H9 (cell line): Measurements from ENCODE around the gene SCN7A. TPM values are rescaled to one million over a fixed set of nuclear protein-coding genes. Genes with fewer than 3 reads are reported as not detected.

Experiments
- DNase-seq: peaks from one replicate; pipeline ENCODE4 v3.0.0-alpha.2; 2017
- H2AFZ ChIP-seq: one replicate; pipeline ENCODE4 v1.6.1; 2013; ENCODE audit warnings: mild to moderate bottlenecking, low read length, control low read depth, moderate library complexity
- H2AK5ac ChIP-seq: 2 replicates; pipeline ENCODE4 v1.6.1; 2013; ENCODE audit warnings: low read length, control low read depth, mixed read lengths; ENCODE audit not compliant: insufficient read length
- H2BK120ac ChIP-seq: one replicate; pipeline ENCODE4 v1.6.1; 2013; ENCODE audit warnings: low read depth, mild to moderate bottlenecking, low read length, control low read depth, inconsistent platforms; ENCODE audit not compliant: poor library complexity, severe bottlenecking
- H2BK12ac ChIP-seq: 2 replicates; pipeline ENCODE4 v1.6.1; 2013; ENCODE audit warnings: low read length, control low read depth, mixed read lengths, low read depth; ENCODE audit not compliant: insufficient read length
- H2BK15ac ChIP-seq: 2 replicates; pipeline ENCODE4 v1.6.1; 2013; ENCODE audit warnings: low read depth, low read length, control low read depth
- H2BK20ac ChIP-seq: one replicate; pipeline ENCODE4 v1.6.1; 2013; ENCODE audit warnings: low read depth, mild to moderate bottlenecking, low read length, control low read depth, inconsistent platforms; ENCODE audit not compliant: poor library complexity, severe bottlenecking
- H2BK5ac ChIP-seq: 2 replicates; pipeline ENCODE4 v1.6.1; 2013; ENCODE audit warnings: low read length, control low read depth, mixed read lengths; ENCODE audit not compliant: insufficient read length
- H3K14ac ChIP-seq: 2 replicates; pipeline ENCODE4 v1.6.1; 2013; ENCODE audit warnings: low read length, control low read depth; ENCODE audit not compliant: insufficient read depth
- H3K18ac ChIP-seq: 2 replicates; pipeline ENCODE4 v1.6.1; 2013; ENCODE audit warnings: low read depth, mild to moderate bottlenecking, mixed read lengths, low read length, control low read depth; ENCODE audit not compliant: insufficient read length
- H3K23ac ChIP-seq: 2 replicates; pipeline ENCODE4 v1.6.1; 2013; ENCODE audit warnings: low read length, control low read depth, mixed read lengths, low read depth; ENCODE audit not compliant: insufficient read length
- H3K23me2 ChIP-seq: 2 replicates; pipeline ENCODE4 v1.6.1; 2013; ENCODE audit warnings: low read depth, mild to moderate bottlenecking, mixed read lengths, low read length, control low read depth; ENCODE audit not compliant: insufficient read length, poor library complexity, severe bottlenecking
- H3K27ac ChIP-seq: 2 replicates; pipeline ENCODE4 v1.5.1; 2013; ENCODE audit warnings: low read length, control low read depth, mixed read lengths, low read depth; ENCODE audit not compliant: insufficient read length
- H3K27me3 ChIP-seq: 2 replicates; pipeline ENCODE4 v1.6.1; 2013; ENCODE audit warnings: low read length, control low read depth, inconsistent platforms; ENCODE audit not compliant: insufficient read depth
- H3K4ac ChIP-seq: 2 replicates; pipeline ENCODE4 v1.6.1; 2013; ENCODE audit warnings: low read depth, mild to moderate bottlenecking, control low read depth, inconsistent platforms, low read length, moderate library complexity
- H3K4me1 ChIP-seq: 2 replicates; pipeline ENCODE4 v1.6.1; 2013; ENCODE audit warnings: low read length, control low read depth, inconsistent platforms; ENCODE audit not compliant: insufficient read depth
- H3K4me2 ChIP-seq: 2 replicates; pipeline ENCODE4 v1.6.1; 2013; ENCODE audit warnings: low read length, control low read depth, mixed read lengths; ENCODE audit not compliant: insufficient read length, insufficient read depth
- H3K56ac ChIP-seq: 2 replicates; pipeline ENCODE4 v1.6.1; 2013; ENCODE audit warnings: low read depth, mild to moderate bottlenecking, mixed read lengths, low read length, control low read depth; ENCODE audit not compliant: insufficient read length
- H3K79me1 ChIP-seq: 2 replicates; pipeline ENCODE4 v1.6.1; 2013; ENCODE audit warnings: low read depth, mild to moderate bottlenecking, moderate library complexity, low read length, control low read depth, inconsistent platforms; ENCODE audit not compliant: insufficient read depth, poor library complexity, severe bottlenecking
- H3K79me2 ChIP-seq: 2 replicates; pipeline ENCODE4 v1.6.1; 2013; ENCODE audit warnings: low read length, control low read depth, inconsistent platforms; ENCODE audit not compliant: insufficient read depth
- H3K9ac ChIP-seq: 2 replicates; pipeline ENCODE4 v1.6.1; 2013; ENCODE audit warnings: low read length, control low read depth, mixed read lengths; ENCODE audit not compliant: insufficient read length; ENCODE audit errors: extremely low read depth
- H3K9me3 ChIP-seq: one replicate; pipeline ENCODE4 v1.6.1; 2013; ENCODE audit warnings: low read depth, low read length, inconsistent platforms; ENCODE audit not compliant: control insufficient read depth
- H3T11ph ChIP-seq: one replicate; pipeline ENCODE4 v1.6.1; 2013; ENCODE audit warnings: mild to moderate bottlenecking, low read length, control low read depth, inconsistent platforms
- H4K20me1 ChIP-seq: one replicate; pipeline ENCODE4 v1.6.1; 2013; ENCODE audit not compliant: control insufficient read depth, insufficient read length, insufficient read depth
- H4K5ac ChIP-seq: 2 replicates; pipeline ENCODE4 v1.6.1; 2013; ENCODE audit warnings: low read depth, mild to moderate bottlenecking, mixed read lengths, low read length, control low read depth; ENCODE audit not compliant: insufficient read length
- H4K8ac ChIP-seq: replicated peaks from 2 replicates; pipeline ENCODE4 v1.6.1; 2013; ENCODE audit warnings: low read length, control low read depth, mixed read lengths, low read depth; ENCODE audit not compliant: insufficient read length
- H4K91ac ChIP-seq: 2 replicates; pipeline ENCODE4 v1.6.1; 2013; ENCODE audit warnings: low read depth, mild to moderate bottlenecking, moderate library complexity, mixed read lengths, low read length, control low read depth; ENCODE audit not compliant: insufficient read length
- H3K27ac Mint-ChIP-seq, 3 experiments: 2 replicates in 2 of 3; 3 replicates in 1 of 3; pipeline ENCODE4 v1.8.0; 2020 to 2021; ENCODE audit warnings: mixed read lengths in 3 of 3, mild to moderate bottlenecking in 1 of 3, moderate library complexity in 1 of 3
- H3K27me3 Mint-ChIP-seq: 2 replicates; pipeline ENCODE4 v1.8.0; 2021; ENCODE audit warnings: low read depth, mild to moderate bottlenecking, moderate library complexity, mixed read lengths
- H3K36me3 Mint-ChIP-seq, 3 experiments: 2 replicates in 2 of 3; 3 replicates in 1 of 3; pipeline ENCODE4 v1.8.0; 2020 to 2021; ENCODE audit warnings: low read depth in 3 of 3, mixed read lengths in 3 of 3; ENCODE audit not compliant: insufficient read depth in 1 of 3
- H3K4me1 Mint-ChIP-seq, 2 experiments: 2 replicates each; pipeline ENCODE4 v1.8.0; 2020; ENCODE audit warnings: mixed read lengths in 2 of 2
- H3K4me3 Mint-ChIP-seq, 2 experiments: 2 replicates in 1 of 2; 3 replicates in 1 of 2; pipeline ENCODE4 v1.8.0; 2020 to 2021; ENCODE audit warnings: mild to moderate bottlenecking in 2 of 2, mixed read lengths in 2 of 2, moderate library complexity in 1 of 2
- H3K9me3 Mint-ChIP-seq, 2 experiments: 2 replicates in 1 of 2; 3 replicates in 1 of 2; pipeline ENCODE4 v1.8.0; 2020; ENCODE audit warnings: mild to moderate bottlenecking in 2 of 2, mixed read lengths in 2 of 2, moderate library complexity in 1 of 2
- WGBS: extraction: QIAGEN DNeasy Blood & Tissue Kit; methylation state at CpG from one replicate; pipeline ENCODE4 v1.1.7; 2013; ENCODE audit warnings: missing lambda C conversion rate, low lambda C conversion rate, mixed read lengths; ENCODE audit not compliant: insufficient read length; ENCODE audit errors: extremely low coverage; 5-methylcytosine and 5-hydroxymethylcytosine counted together
- total RNA-seq: library from RNA; stranded (reverse); gene quantifications from 2 replicates; pipeline ENCODE4 v1.2.1, GENCODE V29; 2021
- TF ChIP-seq, protein P1 (sequence below): fragments of 200-600 bp; sonication (generic); conservative IDR thresholded peaks from 3 replicates; pipeline ENCODE4 v1.8.0; 2021; ENCODE audit warnings: antibody characterized with exemption, mild to moderate bottlenecking

SCN7A gene
- total RNA-seq, 1 experiment from 2014 or later, result 0.07 TPM

DNA sequence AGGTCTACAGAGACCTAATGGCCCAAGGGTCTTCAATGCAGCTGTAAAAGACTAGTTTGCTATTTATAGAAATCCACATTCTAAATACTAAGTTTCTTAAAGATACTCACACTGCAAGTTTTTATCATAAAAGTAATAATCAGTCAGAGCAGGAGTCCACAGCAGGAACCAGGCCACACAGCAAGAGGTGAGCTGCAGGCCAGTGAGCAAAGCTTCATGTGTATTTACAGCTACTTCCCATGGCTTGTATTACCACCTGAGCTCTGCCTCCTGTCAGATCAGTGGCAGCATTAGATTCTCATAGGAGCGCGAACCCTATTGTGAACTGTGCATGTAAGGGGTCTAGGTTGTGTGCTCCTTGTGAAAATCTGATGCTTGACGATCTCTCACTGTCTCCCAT, 111.6 kb downstream of the SCN7A start:
- H4K20me1 ChIP-seq, result no peaks in the 10 kb centered on the region
- no peak overlapping the region for H3K4me2 ChIP-seq
- H4K8ac ChIP-seq, result no peak overlapping the region
- H2BK5ac ChIP-seq, result no peak overlapping the region
- no peaks in the 10 kb centered on the region for H3K4me1 ChIP-seq
- no peak overlapping the region for H2BK15ac ChIP-seq
- no peak overlapping the region for H3K23ac ChIP-seq
- no peak overlapping the region for H3K4ac ChIP-seq
- Mint-ChIP-seq H3K9me3 (no peaks in the 10 kb centered on the region; a peak in 1 of 5 replicates), H3K27me3 (peaks cover 8% of the 10 kb centered on the region), H3K27ac (no peak overlapping the region), H3K36me3 (no peaks in the 10 kb centered on the region), H3K4me3 (no peak overlapping the region), H3K4me1 (no peaks in the 10 kb centered on the region; a peak in 1 of 4 replicates)
- no peak overlapping the region for H3K9ac ChIP-seq
- TF ChIP-seq, protein P1, sequence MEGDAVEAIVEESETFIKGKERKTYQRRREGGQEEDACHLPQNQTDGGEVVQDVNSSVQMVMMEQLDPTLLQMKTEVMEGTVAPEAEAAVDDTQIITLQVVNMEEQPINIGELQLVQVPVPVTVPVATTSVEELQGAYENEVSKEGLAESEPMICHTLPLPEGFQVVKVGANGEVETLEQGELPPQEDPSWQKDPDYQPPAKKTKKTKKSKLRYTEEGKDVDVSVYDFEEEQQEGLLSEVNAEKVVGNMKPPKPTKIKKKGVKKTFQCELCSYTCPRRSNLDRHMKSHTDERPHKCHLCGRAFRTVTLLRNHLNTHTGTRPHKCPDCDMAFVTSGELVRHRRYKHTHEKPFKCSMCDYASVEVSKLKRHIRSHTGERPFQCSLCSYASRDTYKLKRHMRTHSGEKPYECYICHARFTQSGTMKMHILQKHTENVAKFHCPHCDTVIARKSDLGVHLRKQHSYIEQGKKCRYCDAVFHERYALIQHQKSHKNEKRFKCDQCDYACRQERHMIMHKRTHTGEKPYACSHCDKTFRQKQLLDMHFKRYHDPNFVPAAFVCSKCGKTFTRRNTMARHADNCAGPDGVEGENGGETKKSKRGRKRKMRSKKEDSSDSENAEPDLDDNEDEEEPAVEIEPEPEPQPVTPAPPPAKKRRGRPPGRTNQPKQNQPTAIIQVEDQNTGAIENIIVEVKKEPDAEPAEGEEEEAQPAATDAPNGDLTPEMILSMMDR, result no peak
- no peaks in the 10 kb centered on the region for H3K27me3 ChIP-seq
- no peaks in the 10 kb centered on the region for H3K79me2 ChIP-seq
- no peak overlapping the region for H2AFZ ChIP-seq
- H3T11ph ChIP-seq, result no peak overlapping the region
- no peak overlapping the region for H4K5ac ChIP-seq
- no peaks in the 10 kb centered on the region for H3K79me1 ChIP-seq
- H3K27ac ChIP-seq, result no peak overlapping the region
- no CpG with 5 or more reads among the region's 3 CpGs for WGBS
- H2BK20ac ChIP-seq, result no peak overlapping the region
- no peak overlapping the region for H3K56ac ChIP-seq
- no peak overlapping the region for H2AK5ac ChIP-seq
- H3K18ac ChIP-seq, result no peak overlapping the region
- no peak overlapping the region for H2BK12ac ChIP-seq
- H3K23me2 ChIP-seq, result no peaks in the 10 kb centered on the region
- H3K9me3 ChIP-seq, result no peaks in the 10 kb centered on the region
- H3K14ac ChIP-seq, result no peak overlapping the region
- no peak for DNase-seq
- H2BK120ac ChIP-seq, result no peak overlapping the region
- no peak overlapping the region for H4K91ac ChIP-seq
